SK-N-MC (cell line): ENCODE data around the gene PPP2R2C.

ENCODE experiments used
- EZH2 ChIP-seq: fragments of 200-600 bp; sonication (generic); IDR thresholded peaks from one replicate; pipeline ENCODE4 v1.6.1; 2017; ENCODE audit warnings: antibody characterized with exemption
- FOXP2 ChIP-seq: optimal IDR thresholded peaks from 2 replicates; pipeline ENCODE3; 2011; ENCODE audit warnings: mild to moderate bottlenecking, moderate library complexity; ENCODE audit not compliant: insufficient read depth; ENCODE audit errors: extremely low read length, control extremely low read depth
- POLR2AphosphoS5 ChIP-seq: IDR thresholded peaks from 2 replicates; pipeline ENCODE4 v1.6.1; 2012; ENCODE audit warnings: mild to moderate bottlenecking, low read depth, low read length, borderline replicate concordance

GRCh38 chr4:6408263-6408662 lies 64.2 kb downstream of the PPP2R2C start:
- TF ChIP-seq EZH2 = no peak
- TF ChIP-seq POLR2AphosphoS5 = no peak
- TF ChIP-seq FOXP2 = no peak
